HEK293 (cell line): ENCODE data around the gene ASCL5.

ENCODE experiments used
- GLI4 ChIP-seq: fragments of 450-650 bp; formaldehyde crosslinking; IDR thresholded peaks from 2 replicates; pipeline ENCODE4 v1.5.1; 2016; ENCODE audit warnings: missing biosample characterization, missing genetic modification characterization
- MYNN ChIP-seq: fragments of 450-650 bp; formaldehyde crosslinking; IDR thresholded peaks from 2 replicates; pipeline ENCODE4 v1.5.1; 2016; ENCODE audit warnings: missing biosample characterization, missing genetic modification characterization, borderline replicate concordance
- TRIM28 ChIP-seq: IDR thresholded peaks from 2 replicates; pipeline ENCODE4 v1.6.1; 2011; ENCODE audit warnings: low read length, control low read depth, borderline replicate concordance
- TSHZ1 ChIP-seq: fragments of 450-650 bp; formaldehyde crosslinking; IDR thresholded peaks from 2 replicates; pipeline ENCODE4 v1.5.1; 2016; ENCODE audit warnings: missing biosample characterization, missing genetic modification characterization, borderline replicate concordance
- ZBTB11 ChIP-seq: fragments of 450-650 bp; formaldehyde crosslinking; conservative IDR thresholded peaks from 2 replicates; pipeline ENCODE4 v1.5.1; 2016; ENCODE audit warnings: low read depth, missing biosample characterization, missing genetic modification characterization
- ZBTB7A ChIP-seq: fragments of 450-650 bp; formaldehyde crosslinking; IDR thresholded peaks from 2 replicates; pipeline ENCODE4 v1.5.1; 2016; ENCODE audit warnings: low read depth, missing biosample characterization, missing genetic modification characterization
- ZEB2 ChIP-seq: fragments of 450-650 bp; formaldehyde crosslinking; IDR thresholded peaks from 2 replicates; pipeline ENCODE4 v1.5.1; 2016; ENCODE audit warnings: missing biosample characterization, missing genetic modification characterization
- ZNF114 ChIP-seq: fragments of 450-650 bp; formaldehyde crosslinking; IDR thresholded peaks from 2 replicates; pipeline ENCODE4 v1.5.0; 2017; ENCODE audit warnings: missing biosample characterization, missing genetic modification characterization
- ZNF121 ChIP-seq: fragments of 450-650 bp; formaldehyde crosslinking; IDR thresholded peaks from 2 replicates; pipeline ENCODE4 v1.5.1; 2016; ENCODE audit warnings: missing biosample characterization, missing genetic modification characterization
- ZNF16 ChIP-seq: fragments of 450-650 bp; formaldehyde crosslinking; IDR thresholded peaks from 2 replicates; pipeline ENCODE4 v1.5.1; 2016; ENCODE audit warnings: low read depth, missing biosample characterization, missing genetic modification characterization
- ZNF324 ChIP-seq: fragments of 450-650 bp; formaldehyde crosslinking; IDR thresholded peaks from 2 replicates; pipeline ENCODE4 v1.5.1; 2016; ENCODE audit warnings: missing biosample characterization, missing genetic modification characterization
- ZNF366 ChIP-seq: fragments of 450-650 bp; formaldehyde crosslinking; conservative IDR thresholded peaks from 2 replicates; pipeline ENCODE4 v1.5.1; 2016; ENCODE audit warnings: missing biosample characterization, missing genetic modification characterization
- ZNF398 ChIP-seq: fragments of 450-650 bp; formaldehyde crosslinking; IDR thresholded peaks from 2 replicates; pipeline ENCODE4 v1.5.1; 2017; ENCODE audit warnings: missing biosample characterization, missing genetic modification characterization
- ZNF510 ChIP-seq: fragments of 450-650 bp; formaldehyde crosslinking; IDR thresholded peaks from 2 replicates; pipeline ENCODE4 v1.5.1; 2018; ENCODE audit warnings: mild to moderate bottlenecking, missing genetic modification characterization, missing biosample characterization; ENCODE audit not compliant: insufficient replicate concordance
- ZNF548 ChIP-seq: fragments of 450-650 bp; formaldehyde crosslinking; IDR thresholded peaks from 2 replicates; pipeline ENCODE4 v1.5.1; 2016; ENCODE audit warnings: missing biosample characterization, missing genetic modification characterization
- ZNF600 ChIP-seq: fragments of 450-650 bp; formaldehyde crosslinking; IDR thresholded peaks from 2 replicates; pipeline ENCODE4 v1.5.1; 2016; ENCODE audit warnings: missing biosample characterization, missing genetic modification characterization
- ZNF610 ChIP-seq: fragments of 450-650 bp; formaldehyde crosslinking; IDR thresholded peaks from 2 replicates; pipeline ENCODE4 v1.5.1; 2016; ENCODE audit warnings: missing biosample characterization, missing genetic modification characterization, borderline replicate concordance
- ZNF654 ChIP-seq: fragments of 450-650 bp; formaldehyde crosslinking; IDR thresholded peaks from 2 replicates; pipeline ENCODE4 v1.5.1; 2016; ENCODE audit warnings: low read depth, missing biosample characterization, missing genetic modification characterization
- ZNF707 ChIP-seq: fragments of 450-650 bp; formaldehyde crosslinking; IDR thresholded peaks from 2 replicates; pipeline ENCODE4 v1.5.1; 2016; ENCODE audit warnings: missing biosample characterization, missing genetic modification characterization
- ZNF747 ChIP-seq: fragments of 450-650 bp; formaldehyde crosslinking; IDR thresholded peaks from 2 replicates; pipeline ENCODE4 v1.5.1; 2016; ENCODE audit warnings: missing biosample characterization, missing genetic modification characterization
- ZNF791 ChIP-seq: fragments of 450-650 bp; formaldehyde crosslinking; IDR thresholded peaks from 2 replicates; pipeline ENCODE4 v1.5.1; 2016; ENCODE audit warnings: missing biosample characterization, missing genetic modification characterization
- TF ChIP-seq, protein P1 (sequence below): fragments of 450-650 bp; formaldehyde crosslinking; IDR thresholded peaks from 2 replicates; pipeline ENCODE4 v1.5.1; 2016; ENCODE audit warnings: missing biosample characterization, missing genetic modification characterization
- TF ChIP-seq, protein P2 (sequence below): fragments of 450-650 bp; formaldehyde crosslinking; IDR thresholded peaks from 2 replicates; pipeline ENCODE4 v1.5.1; 2017; ENCODE audit warnings: missing biosample characterization, mild to moderate bottlenecking, missing genetic modification characterization, moderate library complexity
- TF ChIP-seq, protein P3 (sequence below): IDR thresholded peaks from 2 replicates; pipeline ENCODE4 v1.6.1; 2011; ENCODE audit warnings: mild to moderate bottlenecking, low read depth, low read length, borderline replicate concordance

Gene ASCL5

DNA sequence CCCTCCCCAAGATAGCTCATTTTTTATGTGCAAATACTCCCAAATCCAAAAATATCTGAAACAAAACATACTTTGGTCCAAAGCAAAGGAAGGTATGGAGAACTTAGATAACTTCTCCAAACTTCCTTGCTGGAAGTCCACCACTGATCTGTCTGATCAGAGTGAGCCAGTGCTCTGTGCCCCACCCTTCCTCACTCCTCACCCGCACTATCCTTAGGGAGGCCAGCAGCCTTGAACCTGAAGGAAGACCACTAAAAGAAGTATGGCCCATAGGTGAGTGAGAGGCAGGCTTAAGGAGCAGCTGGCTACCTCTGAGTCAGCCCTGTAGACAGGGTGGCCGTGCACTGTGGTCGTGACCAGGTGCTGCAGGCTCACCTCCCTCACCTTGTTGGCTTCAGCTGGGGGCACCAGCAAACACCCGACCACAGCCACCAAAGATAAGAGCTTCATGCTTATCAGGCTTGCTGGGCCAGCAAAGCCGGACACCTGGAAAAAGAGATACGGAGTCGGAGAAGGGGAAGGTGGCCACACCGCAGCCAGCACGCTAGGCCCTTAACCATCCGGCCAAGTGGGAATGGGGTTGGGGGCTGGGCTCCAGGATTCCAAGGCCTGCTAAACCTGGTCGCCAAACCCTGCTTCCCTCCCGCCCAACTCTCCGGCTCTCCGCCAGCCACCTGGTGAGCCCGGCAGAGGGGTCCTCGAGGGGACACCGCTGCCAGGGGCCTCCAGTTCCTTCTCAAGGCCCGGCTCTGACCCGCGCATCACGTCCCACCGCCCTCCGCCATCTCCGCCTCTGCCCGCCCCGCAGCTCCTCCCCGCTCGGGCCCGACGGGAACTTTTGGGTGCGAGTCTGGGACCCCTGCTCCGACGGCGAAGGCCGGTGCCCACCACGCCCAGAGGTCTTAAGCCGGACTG, 26.7 kb upstream of the ASCL5 start (continued):
- TF ChIP-seq, protein P1, sequence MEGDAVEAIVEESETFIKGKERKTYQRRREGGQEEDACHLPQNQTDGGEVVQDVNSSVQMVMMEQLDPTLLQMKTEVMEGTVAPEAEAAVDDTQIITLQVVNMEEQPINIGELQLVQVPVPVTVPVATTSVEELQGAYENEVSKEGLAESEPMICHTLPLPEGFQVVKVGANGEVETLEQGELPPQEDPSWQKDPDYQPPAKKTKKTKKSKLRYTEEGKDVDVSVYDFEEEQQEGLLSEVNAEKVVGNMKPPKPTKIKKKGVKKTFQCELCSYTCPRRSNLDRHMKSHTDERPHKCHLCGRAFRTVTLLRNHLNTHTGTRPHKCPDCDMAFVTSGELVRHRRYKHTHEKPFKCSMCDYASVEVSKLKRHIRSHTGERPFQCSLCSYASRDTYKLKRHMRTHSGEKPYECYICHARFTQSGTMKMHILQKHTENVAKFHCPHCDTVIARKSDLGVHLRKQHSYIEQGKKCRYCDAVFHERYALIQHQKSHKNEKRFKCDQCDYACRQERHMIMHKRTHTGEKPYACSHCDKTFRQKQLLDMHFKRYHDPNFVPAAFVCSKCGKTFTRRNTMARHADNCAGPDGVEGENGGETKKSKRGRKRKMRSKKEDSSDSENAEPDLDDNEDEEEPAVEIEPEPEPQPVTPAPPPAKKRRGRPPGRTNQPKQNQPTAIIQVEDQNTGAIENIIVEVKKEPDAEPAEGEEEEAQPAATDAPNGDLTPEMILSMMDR (tag by site-specific recombination), result no peak
- TF ChIP-seq ZNF707 (tag by site-specific recombination), result no peak
- 0 out of 2 replicates have a peak, but pooled peaks have one; percentile 37 for TF ChIP-seq ZNF324 (tag by site-specific recombination)
- TF ChIP-seq MYNN, result no peak
- TF ChIP-seq ZNF791, result no peak
- TF ChIP-seq ZNF600 (tag by site-specific recombination), result no peak; the same call in 1 of the 2 replicates
- no peak for TF ChIP-seq ZNF114
- no peak for TF ChIP-seq ZNF747 (tag by site-specific recombination)
- TF ChIP-seq ZNF654 (tag by site-specific recombination), result no peak
- no peak; the same call in 1 of the 2 replicates for TF ChIP-seq ZNF121 (tag by site-specific recombination)
- no peak for TF ChIP-seq ZNF398 (tag by site-specific recombination)
- TF ChIP-seq, protein P2, sequence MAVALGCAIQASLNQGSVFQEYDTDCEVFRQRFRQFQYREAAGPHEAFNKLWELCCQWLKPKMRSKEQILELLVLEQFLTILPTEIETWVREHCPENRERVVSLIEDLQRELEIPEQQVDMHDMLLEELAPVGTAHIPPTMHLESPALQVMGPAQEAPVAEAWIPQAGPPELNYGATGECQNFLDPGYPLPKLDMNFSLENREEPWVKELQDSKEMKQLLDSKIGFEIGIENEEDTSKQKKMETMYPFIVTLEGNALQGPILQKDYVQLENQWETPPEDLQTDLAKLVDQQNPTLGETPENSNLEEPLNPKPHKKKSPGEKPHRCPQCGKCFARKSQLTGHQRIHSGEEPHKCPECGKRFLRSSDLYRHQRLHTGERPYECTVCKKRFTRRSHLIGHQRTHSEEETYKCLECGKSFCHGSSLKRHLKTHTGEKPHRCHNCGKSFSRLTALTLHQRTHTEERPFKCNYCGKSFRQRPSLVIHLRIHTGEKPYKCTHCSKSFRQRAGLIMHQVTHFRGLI (tag by site-specific recombination), result 0 out of 2 replicates have a peak, but pooled peaks have one; percentile 17
- TF ChIP-seq ZEB2 (tag by site-specific recombination), result no peak; the same call in 1 of the 2 replicates
- TF ChIP-seq, protein P3, sequence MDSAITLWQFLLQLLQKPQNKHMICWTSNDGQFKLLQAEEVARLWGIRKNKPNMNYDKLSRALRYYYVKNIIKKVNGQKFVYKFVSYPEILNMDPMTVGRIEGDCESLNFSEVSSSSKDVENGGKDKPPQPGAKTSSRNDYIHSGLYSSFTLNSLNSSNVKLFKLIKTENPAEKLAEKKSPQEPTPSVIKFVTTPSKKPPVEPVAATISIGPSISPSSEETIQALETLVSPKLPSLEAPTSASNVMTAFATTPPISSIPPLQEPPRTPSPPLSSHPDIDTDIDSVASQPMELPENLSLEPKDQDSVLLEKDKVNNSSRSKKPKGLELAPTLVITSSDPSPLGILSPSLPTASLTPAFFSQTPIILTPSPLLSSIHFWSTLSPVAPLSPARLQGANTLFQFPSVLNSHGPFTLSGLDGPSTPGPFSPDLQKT, result no peak
- no peak for TF ChIP-seq GLI4
- TF ChIP-seq TSHZ1 (tag by site-specific recombination), result no peak
- no peak for TF ChIP-seq ZNF548 (tag by site-specific recombination)
- no peak for TF ChIP-seq ZBTB11
- TF ChIP-seq ZNF366, result no peak; the same call in 1 of the 2 replicates
- TF ChIP-seq ZNF16, result no peak
- no peak for TF ChIP-seq ZNF510 (tag by site-specific recombination)
- TF ChIP-seq ZBTB7A (tag by site-specific recombination), result no peak
- TF ChIP-seq TRIM28, result no peak
- no peak for TF ChIP-seq ZNF610 (tag by site-specific recombination)
